Measurements from ENCODE around the gene HNMT. TPM values are rescaled to one million over a fixed set of nuclear protein-coding genes. Genes with fewer than 3 reads are reported as not detected.

Gene HNMT
- total and polyA plus RNA-seq, 2 of the 13 experiments (the other 11 are each of a cell fraction or from before 2014, with no cell fraction given), result 279 to 309 TPM

- TF ChIP-seq HMGA1 (CRISPR knock-in tag; conservative IDR thresholded peaks at IDR 0.05) (no peak), CENPX (CRISPR knock-in tag; IDR thresholded peaks at IDR 0.05) (no peak), ZC3H4 (CRISPR knock-in tag; IDR thresholded peaks at IDR 0.05; ENCODE audit: borderline replicate concordance) (peak; percentile 96; the same call in 1 of the 2 replicates), DPF2 (CRISPR knock-in tag; IDR thresholded peaks at IDR 0.05; ENCODE audit: borderline replicate concordance, low read depth) (peak; percentile 79; the same call in 1 of the 2 replicates), ZNF660 (CRISPR knock-in tag; IDR thresholded peaks at IDR 0.05; ENCODE audit: borderline replicate concordance, low read depth) (no peak), ZNF557 (CRISPR knock-in tag; IDR thresholded peaks at IDR 0.05) (peak; percentile 94; the same call in 1 of the 2 replicates), E2F2 (CRISPR knock-in tag; IDR thresholded peaks at IDR 0.05; ENCODE audit: borderline replicate concordance) (no peak), GABPB1 (CRISPR knock-in tag; IDR thresholded peaks at IDR 0.05) (peak; percentile 33), KDM4B (CRISPR knock-in tag; IDR thresholded peaks at IDR 0.05) (no peak; the same call in none of the 2 replicates), EP300 (IDR thresholded peaks at IDR 0.05; ENCODE audit: low read depth in 2 of 2, low read length in 2 of 2) (peak; percentile 99 to 100), EP300 (CRISPR knock-in tag; IDR thresholded peaks at IDR 0.05; ENCODE audit: borderline replicate concordance) (peak; percentile 98), ZSCAN20 (CRISPR knock-in tag; IDR thresholded peaks at IDR 0.05; ENCODE audit: borderline replicate concordance) (no peak), ZNF362 (CRISPR knock-in tag; IDR thresholded peaks at IDR 0.05; ENCODE audit: borderline replicate concordance) (peak; percentile 99), ZNF619 (CRISPR knock-in tag; IDR thresholded peaks at IDR 0.05) (0 out of 2 replicates have a peak, but pooled peaks have one; percentile 86), PBX3 (CRISPR knock-in tag; IDR thresholded peaks at IDR 0.05; ENCODE audit: borderline replicate concordance) (no peak), GLI4 (CRISPR knock-in tag; IDR thresholded peaks at IDR 0.05; ENCODE audit: borderline replicate concordance) (no peak), ZXDC (CRISPR knock-in tag; IDR thresholded peaks at IDR 0.05) (no peak), ZNF510 (CRISPR knock-in tag; IDR thresholded peaks at IDR 0.05; ENCODE audit: low read depth) (0 out of 2 replicates have a peak, but pooled peaks have one; percentile 53), TEAD3 (CRISPR knock-in tag; optimal IDR thresholded peaks at IDR 0.05; ENCODE audit: borderline replicate concordance) (peak; percentile 79), REPIN1 (CRISPR knock-in tag; IDR thresholded peaks at IDR 0.05; ENCODE audit: borderline replicate concordance, low read depth) (peak; percentile 84), NR2F2 (IDR thresholded peaks at IDR 0.05; ENCODE audit: borderline replicate concordance, low read depth) (peak; percentile 99), DNMT1 (CRISPR knock-in tag; IDR thresholded peaks at IDR 0.05) (no peak), ZFP36 (IDR thresholded peaks at IDR 0.05; ENCODE audit: borderline replicate concordance, low read depth, low read length, partially characterized antibody) (no peak)
These were observed at the start of gene HNMT (continued) for GRCh38 chr2:137964066-137964858.

Data from HepG2 (cell line).